Activated naive CD4-positive, alpha-beta T cell treated with anti-CD3 and anti-CD28 coated beads, Interleukin-2, amount 50 U/mL, for 72 hours (primary cell): ENCODE results near the gene SHOC1. TPM values are rescaled to one million over a fixed set of nuclear protein-coding genes. Genes with fewer than 3 reads are reported as not detected.
"Not testable (repeated sequence)": the region's sequence is repeated elsewhere in the genome, so short reads cannot be mapped to it uniquely, and the experiment has no call there.

Experiments
- ATAC-seq, 2 donors: fragments of 150-1000 bp; cut with Tn5 transposase; 2 replicates each; pipeline ENCODE4 v1.10.0; 2021; ENCODE audit warnings: mild to moderate bottlenecking in 2 of 2, moderate library complexity in 2 of 2
- DNase-seq, 2 donors: peaks; one replicate each; pipeline ENCODE4 v3.0.0; 2021 to 2022; ENCODE audit warnings: low spot score in 2 of 2
- H3K27ac Mint-ChIP-seq, 2 donors: one replicate each; pipeline ENCODE4 v1.8.0; 2022; ENCODE audit warnings: mild to moderate bottlenecking in 2 of 2, mixed read lengths in 2 of 2
- H3K36me3 Mint-ChIP-seq, 2 donors: one replicate each; pipeline ENCODE4 v1.8.0; 2022; ENCODE audit warnings: mixed read lengths in 2 of 2
- H3K9me3 Mint-ChIP-seq, 2 donors: one replicate each; pipeline ENCODE4 v1.8.0; 2022; ENCODE audit warnings: mixed read lengths in 2 of 2
- total RNA-seq, 2 donors: library from RNA; stranded (reverse); gene quantifications; one replicate each; pipeline ENCODE4 v1.2.3, GENCODE V29; 2022

The SHOC1 gene
- total RNA-seq, 2 donors from 2014 or later = 0.04 TPM; not detected in 1

DNA sequence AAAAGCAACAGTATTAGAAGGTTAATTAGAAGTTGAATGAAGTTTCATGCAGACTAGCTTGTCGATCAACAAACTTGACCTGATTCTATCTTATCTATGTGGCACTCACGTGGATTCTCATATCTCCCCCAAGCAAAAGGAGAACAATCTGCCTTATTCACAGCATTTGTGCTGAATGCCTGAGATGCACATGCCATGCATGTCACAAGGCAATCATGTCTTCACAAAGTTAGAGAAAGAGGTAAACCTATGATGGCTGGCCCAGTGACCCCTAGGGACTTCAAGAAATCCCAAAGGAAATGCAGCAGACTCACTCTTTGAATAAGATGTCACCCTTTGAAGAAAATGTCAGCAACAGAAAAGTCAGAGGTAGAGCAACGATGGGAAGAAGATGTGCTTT lies 17.6 kb upstream of the SHOC1 start:
- Mint-ChIP-seq H3K9me3 (no peaks in the 10 kb centered on the region), H3K27ac (no peak overlapping the region), H3K36me3 (no peaks in the 10 kb centered on the region)
- ATAC-seq (no peak), DNase-seq (no peak)

DNA sequence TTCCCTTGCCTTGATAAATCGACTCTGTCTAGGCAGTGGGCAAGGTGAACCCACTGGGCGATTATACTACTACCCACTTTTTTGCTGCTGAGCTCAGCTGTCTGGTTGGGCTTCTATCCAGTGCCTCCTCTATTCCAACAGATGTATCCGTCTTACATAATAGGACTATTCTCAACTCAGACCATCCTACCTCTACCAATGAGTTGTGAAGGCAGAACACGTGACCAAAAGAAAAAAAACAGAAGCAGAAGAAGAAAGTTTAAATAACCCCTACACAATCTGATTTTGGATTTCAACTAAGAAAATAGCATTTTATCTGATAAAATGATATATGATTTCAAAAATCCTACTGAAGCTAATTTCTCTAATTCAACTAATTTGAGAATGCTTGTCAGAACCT lies 16.2 kb upstream of the SHOC1 start:
- no peak overlapping the region for H3K27ac Mint-ChIP-seq
- no peak for DNase-seq
- H3K9me3 Mint-ChIP-seq = no peaks in the 10 kb centered on the region
- ATAC-seq = no peak
- H3K36me3 Mint-ChIP-seq = no peaks in the 10 kb centered on the region

DNA sequence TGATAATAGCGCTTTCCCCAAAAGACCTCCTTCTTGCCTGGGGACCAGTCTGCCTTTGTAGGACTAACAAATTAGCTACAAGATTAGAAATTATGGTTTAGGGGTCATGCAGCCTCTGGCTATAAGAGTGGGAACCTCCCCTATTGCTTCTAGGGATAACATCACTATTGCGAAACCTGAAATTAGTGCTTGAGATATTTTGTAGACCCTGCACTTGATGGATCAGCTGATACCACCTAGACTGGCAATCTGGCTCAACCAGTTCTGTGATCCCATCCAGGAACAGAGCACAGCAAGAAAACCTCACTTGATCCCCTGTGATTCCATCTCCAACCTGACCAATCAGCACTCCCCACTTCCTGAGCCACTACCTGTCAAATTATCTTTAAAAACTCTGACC lies 15.7 kb upstream of the SHOC1 start:
- not testable (repeated sequence) for H3K36me3 Mint-ChIP-seq, DNase-seq, H3K9me3 Mint-ChIP-seq, ATAC-seq, H3K27ac Mint-ChIP-seq

GRCh38 chr9:111807197-111807596 lies 12.5 kb upstream of the SHOC1 start:
- Mint-ChIP-seq H3K9me3 (peaks cover 0 to 8% of the 10 kb centered on the region in 2 donors), H3K27ac (no peak overlapping the region), H3K36me3 (peaks cover 0 to 6% of the 10 kb centered on the region in 2 donors)
- peak; percentile 30 to 35 for ATAC-seq
- no peak for DNase-seq

- peak overlapping the region in 1 of 2 donors; percentile 45 for H3K27ac Mint-ChIP-seq
- H3K36me3 Mint-ChIP-seq = peaks cover 0 to 6% of the 10 kb centered on the region in 2 donors
- H3K9me3 Mint-ChIP-seq = peaks cover 0 to 8% of the 10 kb centered on the region in 2 donors
- ATAC-seq = no peak
- DNase-seq = no peak
Observed at GRCh38 chr9:111806259-111806658, 11.5 kb upstream of the SHOC1 start.

GRCh38 chr9:111805830-111806241 lies 11.1 kb upstream of the SHOC1 start:
- DNase-seq (no peak), ATAC-seq (peak; percentile 54 to 76)
- Mint-ChIP-seq H3K9me3 (peaks cover 0 to 8% of the 10 kb centered on the region in 2 donors), H3K27ac (peak overlapping the region in 1 of 2 donors; percentile 45), H3K36me3 (peaks cover 0 to 6% of the 10 kb centered on the region in 2 donors)

- Mint-ChIP-seq H3K9me3 (peaks cover 0 to 8% of the 10 kb centered on the region in 2 donors), H3K27ac (peak overlapping the region; percentile 27 to 45), H3K36me3 (peaks cover 0 to 6% of the 10 kb centered on the region in 2 donors)
- ATAC-seq = no peak
- DNase-seq = no peak
Observed at GRCh38 chr9:111805262-111805661, 10.5 kb upstream of the SHOC1 start.

- DNase-seq = no peak
- ATAC-seq = no peak
- peak overlapping the region; percentile 15 to 78 for H3K27ac Mint-ChIP-seq
- H3K36me3 Mint-ChIP-seq = peaks cover 0 to 6% of the 10 kb centered on the region in 2 donors
- H3K9me3 Mint-ChIP-seq = peaks cover 0 to 8% of the 10 kb centered on the region in 2 donors
Observed at GRCh38 chr9:111804636-111805035, 9.9 kb upstream of the SHOC1 start.

- no peak for DNase-seq
- peak overlapping the region in 1 of 2 donors; percentile 78 for H3K27ac Mint-ChIP-seq
- ATAC-seq = peak; percentile 84 to 85
- H3K9me3 Mint-ChIP-seq = peaks cover 0 to 8% of the 10 kb centered on the region in 2 donors
- H3K36me3 Mint-ChIP-seq = peaks cover 0 to 6% of the 10 kb centered on the region in 2 donors
Observed at GRCh38 chr9:111803924-111804323, 9.2 kb upstream of the SHOC1 start.

GRCh38 chr9:111799915-111800526 lies 5.3 kb upstream of the SHOC1 start:
- H3K9me3 Mint-ChIP-seq = peaks cover 0 to 2% of the 10 kb centered on the region in 2 donors
- DNase-seq (no peak), ATAC-seq (no peak)
- no peak overlapping the region for H3K27ac Mint-ChIP-seq
- H3K36me3 Mint-ChIP-seq = no peaks in the 10 kb centered on the region

- ATAC-seq = no peak
- no peaks in the 10 kb centered on the region for H3K36me3 Mint-ChIP-seq
- no peaks in the 10 kb centered on the region for H3K9me3 Mint-ChIP-seq
Observed at GRCh38 chr9:111799506-111799905, 4.8 kb upstream of the SHOC1 start.

GRCh38 chr9:111798786-111799185 lies 4.0 kb upstream of the SHOC1 start:
- H3K36me3 Mint-ChIP-seq = no peaks in the 10 kb centered on the region
- H3K9me3 Mint-ChIP-seq = no peaks in the 10 kb centered on the region
- no peak overlapping the region for H3K27ac Mint-ChIP-seq
- DNase-seq (no peak), ATAC-seq (no peak)

More at GRCh38 chr9:111799506-111799905, 4.8 kb upstream of the SHOC1 start:
- no peak overlapping the region for H3K27ac Mint-ChIP-seq
- DNase-seq = no peak

- ATAC-seq (no peak), DNase-seq (no peak)
- H3K9me3 Mint-ChIP-seq = no peaks in the 10 kb centered on the region
- no peak overlapping the region for H3K27ac Mint-ChIP-seq
- no peaks in the 10 kb centered on the region for H3K36me3 Mint-ChIP-seq
Observed at GRCh38 chr9:111795557-111795839, 761 bp upstream of the SHOC1 start.

GRCh38 chr9:111791821-111792220 lies 2.9 kb downstream of the SHOC1 start:
- not testable (repeated sequence) for H3K36me3 Mint-ChIP-seq, H3K27ac Mint-ChIP-seq, DNase-seq, H3K9me3 Mint-ChIP-seq, ATAC-seq

DNA sequence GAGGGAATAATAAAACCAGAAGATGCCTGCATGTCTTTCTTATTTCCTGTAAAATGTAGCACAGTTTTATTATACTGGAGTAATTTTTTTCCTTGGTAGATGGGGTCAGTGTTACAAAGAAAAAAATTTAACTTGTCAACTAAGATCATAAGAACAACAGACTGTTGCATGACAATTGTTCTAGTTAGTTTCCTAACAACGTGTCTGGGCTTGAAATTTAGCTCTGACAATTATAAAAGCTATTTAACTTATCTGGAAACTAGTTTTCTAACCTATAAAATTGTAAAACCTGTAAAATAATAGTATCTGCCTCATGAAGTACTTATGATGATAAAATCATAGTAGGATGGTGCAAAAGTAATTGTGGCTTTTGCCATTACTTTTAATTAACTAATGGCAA lies 4.9 kb downstream of the SHOC1 start:
- H3K36me3 Mint-ChIP-seq = peaks cover 4 to 6% of the 10 kb centered on the region in 2 donors
- no peak for ATAC-seq
- H3K9me3 Mint-ChIP-seq = peaks cover 4 to 9% of the 10 kb centered on the region in 2 donors
- no peak overlapping the region for H3K27ac Mint-ChIP-seq
- DNase-seq = no peak

DNA sequence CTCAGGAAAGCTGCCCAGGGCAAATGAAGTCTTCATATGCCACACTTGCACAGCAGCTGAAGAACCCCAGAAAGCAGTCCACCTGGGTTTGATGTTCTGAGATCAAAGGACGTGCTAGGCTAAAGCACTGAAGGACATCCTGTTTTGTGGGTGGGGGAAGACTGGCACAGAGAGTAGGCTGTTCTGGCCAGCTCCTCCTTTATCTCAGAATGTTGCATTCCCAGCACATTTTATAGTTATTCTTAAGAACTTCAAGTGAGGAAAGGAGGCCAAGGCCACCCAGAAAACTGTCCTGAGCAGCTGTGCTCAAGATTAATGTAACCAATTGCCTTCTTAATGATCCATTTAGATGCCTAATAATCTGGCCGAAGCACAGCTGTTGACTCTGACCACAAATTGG lies 10.9 kb downstream of the SHOC1 start:
- ATAC-seq (no peak), DNase-seq (no peak)
- H3K36me3 Mint-ChIP-seq = peaks cover 4 to 6% of the 10 kb centered on the region in 2 donors
- no peak overlapping the region for H3K27ac Mint-ChIP-seq
- H3K9me3 Mint-ChIP-seq = peaks cover 4 to 9% of the 10 kb centered on the region in 2 donors

DNA sequence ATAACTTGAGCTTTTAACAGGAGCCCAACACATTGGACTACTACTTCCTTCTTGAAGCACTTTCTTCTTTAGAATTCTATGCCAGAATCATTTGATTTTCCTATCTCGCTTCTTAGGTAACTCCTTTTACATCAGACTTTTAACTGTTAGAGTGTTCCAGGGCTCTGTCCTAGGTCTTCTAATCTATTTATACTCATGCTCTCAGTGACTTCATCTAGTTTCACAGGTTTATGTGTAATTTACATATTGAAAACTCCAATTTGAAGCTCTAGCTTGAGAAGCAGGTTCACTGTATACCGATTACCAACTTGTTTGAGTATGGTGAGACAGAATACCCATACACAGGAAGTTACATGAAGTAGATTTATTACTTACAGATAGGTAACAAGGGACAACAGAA lies 11.3 kb downstream of the SHOC1 start:
- H3K36me3 Mint-ChIP-seq = peaks cover 4 to 6% of the 10 kb centered on the region in 2 donors
- no peak for ATAC-seq
- peaks cover 4 to 9% of the 10 kb centered on the region in 2 donors for H3K9me3 Mint-ChIP-seq
- DNase-seq = no peak
- H3K27ac Mint-ChIP-seq = no peak overlapping the region

GRCh38 chr9:111766066-111766465 lies 28.7 kb downstream of the SHOC1 start:
- ATAC-seq = no peak
- Mint-ChIP-seq H3K9me3 (peaks cover 8 to 15% of the 10 kb centered on the region in 2 donors), H3K36me3 (peaks cover 12 to 13% of the 10 kb centered on the region in 2 donors), H3K27ac (no peak overlapping the region)
- no peak for DNase-seq
